CD1c-positive myeloid dendritic cell (primary cell): Measurements from ENCODE around the gene ABAT.

Experiments used
- DNase-seq: peaks from one replicate; pipeline ENCODE4 v3.0.0-alpha.2; 2016; ENCODE audit errors: extremely low spot score

ABAT gene

GRCh38 chr16:8742068-8742467, 67.7 kb downstream of the ABAT start:
- DNase-seq: no peak

GRCh38 chr16:8748944-8749343, 74.5 kb downstream of the ABAT start:
- peak; percentile 31 for DNase-seq

GRCh38 chr16:8751481-8752311, 77.3 kb downstream of the ABAT start:
- DNase-seq: no peak

GRCh38 chr16:8752706-8753105, 78.3 kb downstream of the ABAT start:
- no peak for DNase-seq

GRCh38 chr16:8753416-8754054, 79.1 kb downstream of the ABAT start:
- DNase-seq: no peak

- no peak for DNase-seq
These were observed 82.3 kb downstream of the ABAT start for GRCh38 chr16:8756755-8757154.

GRCh38 chr16:8758022-8758421, 83.6 kb downstream of the ABAT start:
- DNase-seq: no peak

GRCh38 chr16:8760021-8760420, 85.6 kb downstream of the ABAT start:
- DNase-seq: no peak

- DNase-seq: no peak
These were observed 86.7 kb downstream of the ABAT start for GRCh38 chr16:8761078-8761477.

GRCh38 chr16:8762254-8762653, 87.8 kb downstream of the ABAT start:
- no peak for DNase-seq

GRCh38 chr16:8763083-8763482, 88.7 kb downstream of the ABAT start:
- no peak for DNase-seq

GRCh38 chr16:8763899-8764298, 89.5 kb downstream of the ABAT start:
- DNase-seq: no peak

- DNase-seq: no peak
These were observed 90.3 kb downstream of the ABAT start for GRCh38 chr16:8764525-8765250.

- no peak for DNase-seq
These were observed 92.8 kb downstream of the ABAT start for GRCh38 chr16:8767176-8767575.

- no peak for DNase-seq
These were observed 93.9 kb downstream of the ABAT start for GRCh38 chr16:8768283-8768682.

GRCh38 chr16:8768692-8769091, 94.3 kb downstream of the ABAT start:
- DNase-seq: no peak

GRCh38 chr16:8773537-8773936, 99.1 kb downstream of the ABAT start:
- no peak for DNase-seq

GRCh38 chr16:8774208-8774607, 99.8 kb downstream of the ABAT start:
- DNase-seq: no peak

- no peak for DNase-seq
These were observed 100.9 kb downstream of the ABAT start for GRCh38 chr16:8775359-8775758.

GRCh38 chr16:8776129-8776584, 101.7 kb downstream of the ABAT start:
- no peak for DNase-seq

- no peak for DNase-seq
These were observed 102.8 kb downstream of the ABAT start for GRCh38 chr16:8777217-8777616.

- DNase-seq: no peak
These were observed 107.4 kb downstream of the ABAT start for GRCh38 chr16:8781797-8782196.

GRCh38 chr16:8782673-8783072, 108.3 kb downstream of the ABAT start:
- DNase-seq: no peak
